HG03025 (cell line): Measurements from ENCODE around the gene KHDRBS2.

Experiments used
- ATAC-seq: cut with Tn5 transposase; IDR thresholded peaks from one replicate; pipeline ENCODE4 v1.9.1; 2021; ENCODE audit warnings: mild to moderate bottlenecking, moderate library complexity; ENCODE audit not compliant: unreplicated experiment, low FRiP score

Gene KHDRBS2

GRCh38 chr6:61649845-61650244, 636.2 kb downstream of the KHDRBS2 start:
- no peak for ATAC-seq

- ATAC-seq, result no peak
These were observed 645.6 kb downstream of the KHDRBS2 start for GRCh38 chr6:61640463-61640862.
